ENCODE results near the gene SLC6A6. TPM values are rescaled to one million over a fixed set of nuclear protein-coding genes. Genes with fewer than 3 reads are reported as not detected.

SLC6A6 gene
- polyA plus RNA-seq, 1 donor (not counting 4 experiments of a cell fraction or from before 2014, with no cell fraction given): 8.3 TPM

- H3K27me3 ChIP-seq (ENCODE audit: control insufficient read depth, extremely low read depth, insufficient read depth, low read length): no peaks in the 10 kb centered on the region
- FAIRE-seq (no peak), DNase-seq (ENCODE audit: low read depth, low spot score) (no peak)
- H3K9me3 ChIP-seq (ENCODE audit: control insufficient read depth, low read depth, low read length): no peaks in the 10 kb centered on the region
- H3K36me3 ChIP-seq (ENCODE audit: control insufficient read depth in 2 of 2, extremely low read depth in 1 of 2, insufficient read depth in 2 of 2, low read length in 2 of 2): no peaks in the 10 kb centered on the region
- H3K4me3 ChIP-seq (ENCODE audit: control insufficient read depth in 2 of 3, extremely low read depth in 1 of 3, insufficient read depth in 2 of 3, low read depth in 1 of 3, low read length in 3 of 3): no peak overlapping the region
- H3K9me1 ChIP-seq (ENCODE audit: control insufficient read depth, extremely low read depth, insufficient read depth, low read length): no peaks in the 10 kb centered on the region
- no peak overlapping the region for H3K27ac ChIP-seq (ENCODE audit: control insufficient read depth, insufficient read depth, low read length)
- TF ChIP-seq, protein P1, sequence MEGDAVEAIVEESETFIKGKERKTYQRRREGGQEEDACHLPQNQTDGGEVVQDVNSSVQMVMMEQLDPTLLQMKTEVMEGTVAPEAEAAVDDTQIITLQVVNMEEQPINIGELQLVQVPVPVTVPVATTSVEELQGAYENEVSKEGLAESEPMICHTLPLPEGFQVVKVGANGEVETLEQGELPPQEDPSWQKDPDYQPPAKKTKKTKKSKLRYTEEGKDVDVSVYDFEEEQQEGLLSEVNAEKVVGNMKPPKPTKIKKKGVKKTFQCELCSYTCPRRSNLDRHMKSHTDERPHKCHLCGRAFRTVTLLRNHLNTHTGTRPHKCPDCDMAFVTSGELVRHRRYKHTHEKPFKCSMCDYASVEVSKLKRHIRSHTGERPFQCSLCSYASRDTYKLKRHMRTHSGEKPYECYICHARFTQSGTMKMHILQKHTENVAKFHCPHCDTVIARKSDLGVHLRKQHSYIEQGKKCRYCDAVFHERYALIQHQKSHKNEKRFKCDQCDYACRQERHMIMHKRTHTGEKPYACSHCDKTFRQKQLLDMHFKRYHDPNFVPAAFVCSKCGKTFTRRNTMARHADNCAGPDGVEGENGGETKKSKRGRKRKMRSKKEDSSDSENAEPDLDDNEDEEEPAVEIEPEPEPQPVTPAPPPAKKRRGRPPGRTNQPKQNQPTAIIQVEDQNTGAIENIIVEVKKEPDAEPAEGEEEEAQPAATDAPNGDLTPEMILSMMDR (optimal IDR thresholded peaks at IDR 0.05 in 1 of 3, IDR thresholded peaks at IDR 0.05 in 1 of 3, conservative IDR thresholded peaks at IDR 0.05 in 1 of 3; ENCODE audit: extremely low read depth in 1 of 3, insufficient read depth in 2 of 3, low read length in 3 of 3): no peak
- no peak for TF ChIP-seq EZH2 (IDR thresholded peaks at IDR 0.05; ENCODE audit: low read length)
- H3K79me2 ChIP-seq (ENCODE audit: control insufficient read depth, insufficient read depth, low read length): peaks cover 2% of the 10 kb centered on the region
- peaks cover 26% of the 10 kb centered on the region for H3K4me1 ChIP-seq (ENCODE audit: control insufficient read depth, extremely low read depth, insufficient read depth, low read length)
- H3K9ac ChIP-seq (ENCODE audit: control insufficient read depth, extremely low read depth, insufficient read depth, low read length): no peak overlapping the region
- no peak overlapping the region for H3K4me2 ChIP-seq (ENCODE audit: control insufficient read depth, extremely low read depth, insufficient read depth, low read depth, low read length)
- dilution Hi-C loops (cut with MboI; ENCODE audit: extremely low pct_ligation_motif_present, low sequenced_read_pairs): no loop called here
- H2AFZ ChIP-seq (ENCODE audit: control insufficient read depth, low read length): no peak overlapping the region
- no peaks in the 10 kb centered on the region for H4K20me1 ChIP-seq (ENCODE audit: control insufficient read depth, extremely low read depth, insufficient read depth, low read length)
Measured at GRCh38 chr3:14431452-14431916, 29.1 kb downstream of the SLC6A6 start.

- Histone ChIP-seq H3K4me2 (ENCODE audit: control insufficient read depth, extremely low read depth, insufficient read depth, low read depth, low read length) (peak overlapping the region; percentile 65), H3K9me3 (ENCODE audit: control insufficient read depth, low read depth, low read length) (no peaks in the 10 kb centered on the region), H2AFZ (ENCODE audit: control insufficient read depth, low read length) (no peak overlapping the region), H3K9ac (ENCODE audit: control insufficient read depth, extremely low read depth, insufficient read depth, low read length) (peak overlapping the region; percentile 18), H3K4me1 (ENCODE audit: control insufficient read depth, extremely low read depth, insufficient read depth, low read length) (peaks cover 26% of the 10 kb centered on the region), H4K20me1 (ENCODE audit: control insufficient read depth, extremely low read depth, insufficient read depth, low read length) (no peaks in the 10 kb centered on the region), H3K27ac (ENCODE audit: control insufficient read depth, insufficient read depth, low read length) (peak overlapping the region; percentile 41), H3K27me3 (ENCODE audit: control insufficient read depth, extremely low read depth, insufficient read depth, low read length) (no peaks in the 10 kb centered on the region), H3K79me2 (ENCODE audit: control insufficient read depth, insufficient read depth, low read length) (peaks cover 2% of the 10 kb centered on the region), H3K36me3 (ENCODE audit: control insufficient read depth in 2 of 2, extremely low read depth in 1 of 2, insufficient read depth in 2 of 2, low read length in 2 of 2) (no peaks in the 10 kb centered on the region), H3K9me1 (ENCODE audit: control insufficient read depth, extremely low read depth, insufficient read depth, low read length) (no peaks in the 10 kb centered on the region), H3K4me3 (ENCODE audit: control insufficient read depth in 2 of 3, extremely low read depth in 1 of 3, insufficient read depth in 2 of 3, low read depth in 1 of 3, low read length in 3 of 3) (peak overlapping the region in 1 of 3 experiments; percentile 29)
- DNase-seq (ENCODE audit: low read depth, low spot score): no peak
- no peak for TF ChIP-seq EZH2 (IDR thresholded peaks at IDR 0.05; ENCODE audit: low read length)
- TF ChIP-seq, protein P1 (optimal IDR thresholded peaks at IDR 0.05 in 1 of 3, IDR thresholded peaks at IDR 0.05 in 1 of 3, conservative IDR thresholded peaks at IDR 0.05 in 1 of 3; ENCODE audit: extremely low read depth in 1 of 3, insufficient read depth in 2 of 3, low read length in 3 of 3): no peak
- FAIRE-seq: no peak
- dilution Hi-C loops (cut with MboI; ENCODE audit: extremely low pct_ligation_motif_present, low sequenced_read_pairs): no loop called here
Measured at GRCh38 chr3:14431917-14432834, 29.8 kb downstream of the SLC6A6 start.
